B cell (primary cell): ENCODE results near the gene NPY4R2. TPM values are rescaled to one million over a fixed set of nuclear protein-coding genes. Genes with fewer than 3 reads are reported as not detected.
"Not testable (repeated sequence)": the region's sequence is repeated elsewhere in the genome, so short reads cannot be mapped to it uniquely, and the experiment has no call there.

Experiments
- ATAC-seq: fragments of 200-7000 bp; cut with Tn5 transposase; one replicate; pipeline ENCODE4 v1.10.0; 2021; ENCODE audit warnings: low read depth, mild to moderate bottlenecking, moderate number of reproducible peaks, moderate library complexity
- CTCF ChIA-PET: fragments of 350-600 bp; sonication (Branson Sonifier 250); formaldehyde crosslinking; loops from one replicate; lab custom pipeline; 2021; ENCODE audit warnings: antibody characterized with exemption, inconsistent platforms; lab: Charles Lee
- POLR2A ChIA-PET: fragments of 350-600 bp; sonication (Branson Sonifier 250); formaldehyde crosslinking; loops from one replicate; lab custom pipeline; 2021; ENCODE audit warnings: antibody characterized with exemption; lab: Charles Lee
- DNase-seq: peaks from one replicate; pipeline ENCODE4 v3.0.0; 2013
- H2AFZ ChIP-seq: 2 replicates; pipeline ENCODE4 v1.6.1; 2012; ENCODE audit warnings: mild to moderate bottlenecking, low read depth, low read length; ENCODE audit not compliant: insufficient read depth, poor library complexity, severe bottlenecking
- H3K27ac ChIP-seq, 2 donors: 1 replicate in 1 of 2; 2 replicates in 1 of 2; pipeline ENCODE4 v1.5.1; 2012 to 2013; ENCODE audit warnings: low read length in 2 of 2, mild to moderate bottlenecking in 2 of 2, moderate library complexity in 1 of 2
- H3K27me3 ChIP-seq, 4 experiments: fragments of 200-600 bp in 1 of 4; sonication (generic) in 1 of 4; replicated peaks in 1 of 4; 1 replicate in 2 of 4; 2 replicates in 2 of 4; pipeline versions ENCODE4 v1.6.1 to v1.7.0; 2013 to 2016; ENCODE audit warnings: low read length in 3 of 4, mild to moderate bottlenecking in 2 of 4, mixed read lengths in 1 of 4, moderate library complexity in 1 of 4; ENCODE audit not compliant: insufficient read depth in 4 of 4, control insufficient read depth in 3 of 4; ENCODE audit errors: control extremely low read depth in 1 of 4
- H3K36me3 ChIP-seq, 2 experiments: replicated peaks in 1 of 2; 1 replicate in 1 of 2; 2 replicates in 1 of 2; pipeline versions ENCODE4 v1.6.1 to v1.7.1; 2013; ENCODE audit warnings: low read length in 1 of 2; ENCODE audit not compliant: insufficient read depth in 2 of 2, control insufficient read depth in 1 of 2; ENCODE audit errors: control extremely low read depth in 1 of 2, extremely low read depth in 1 of 2
- H3K4me1 ChIP-seq, 2 donors: fragments of 200-600 bp in 1 of 2; sonication (generic) in 1 of 2; 1 replicate in 1 of 2; 2 replicates in 1 of 2; pipeline versions ENCODE4 v1.5.1 to v1.6.1; 2013 to 2017; ENCODE audit warnings: low read length in 2 of 2; ENCODE audit not compliant: control insufficient read depth in 2 of 2, insufficient read depth in 2 of 2
- H3K4me2 ChIP-seq: replicated peaks from 2 replicates; pipeline ENCODE3; 2012; ENCODE audit warnings: mild to moderate bottlenecking, low read depth, low read length; ENCODE audit not compliant: poor library complexity, severe bottlenecking
- H3K4me3 ChIP-seq, 5 experiments: fragments of 200-600 bp in 1 of 5; sonication (generic) in 1 of 5; 1 replicate in 3 of 5; 2 replicates in 2 of 5; pipeline versions ENCODE4 v1.5.1 to v1.7.0; 2011 to 2016; ENCODE audit warnings: low read length in 4 of 5, mild to moderate bottlenecking in 4 of 5, low read depth in 2 of 5, control low read depth in 1 of 5, moderate library complexity in 1 of 5; ENCODE audit not compliant: insufficient read depth in 1 of 5; ENCODE audit errors: control extremely low read depth in 1 of 5, extremely low read depth in 1 of 5
- H3K79me2 ChIP-seq: fragments of 200-600 bp; sonication (generic); one replicate; pipeline ENCODE4 v1.6.0; 2016; ENCODE audit warnings: low read length; ENCODE audit not compliant: control insufficient read depth, insufficient read depth
- H3K9ac ChIP-seq: fragments of 200-600 bp; sonication (generic); 2 replicates; pipeline ENCODE4 v1.6.1; 2017; ENCODE audit warnings: mild to moderate bottlenecking, low read length, moderate library complexity
- H3K9me3 ChIP-seq, 3 donors: one replicate each; pipeline versions ENCODE4 v1.6.1 to v1.7.1; 2013; ENCODE audit warnings: low read length in 2 of 3; ENCODE audit not compliant: control insufficient read depth in 2 of 3, insufficient read depth in 1 of 3; ENCODE audit errors: control extremely low read depth in 1 of 3
- H4K20me1 ChIP-seq: 2 replicates; pipeline ENCODE4 v1.6.0; 2012; ENCODE audit warnings: mild to moderate bottlenecking, low read length; ENCODE audit not compliant: insufficient read depth, control insufficient read depth, poor library complexity, severe bottlenecking
- H3K27ac Mint-ChIP-seq: one replicate; pipeline ENCODE4 v1.8.0; 2021; ENCODE audit warnings: mixed read lengths
- H3K27me3 Mint-ChIP-seq: one replicate; pipeline ENCODE4 v1.8.0; 2021; ENCODE audit warnings: mixed read lengths
- H3K4me1 Mint-ChIP-seq: one replicate; pipeline ENCODE4 v1.8.0; 2021; ENCODE audit warnings: mixed read lengths
- H3K4me3 Mint-ChIP-seq: one replicate; pipeline ENCODE4 v1.8.0; 2021; ENCODE audit warnings: mixed read lengths
- H3K9me3 Mint-ChIP-seq: one replicate; pipeline ENCODE4 v1.8.0; 2022; ENCODE audit warnings: mixed read lengths; ENCODE audit not compliant: insufficient read depth
- WGBS: methylation state at CpG from one replicate; pipeline ENCODE4 v1.1.5; 2013; ENCODE audit warnings: missing lambda C conversion rate; ENCODE audit not compliant: insufficient coverage; 5-methylcytosine and 5-hydroxymethylcytosine counted together
- intact Hi-C: fragments of 100-400 bp; cut with micrococcal nuclease; formaldehyde crosslinking; loops from one replicate; pipeline ENCODE4 v1.10.0; 2022
- polyA plus RNA-seq: library from polyadenylated mRNA; depleted of rRNA; stranded (reverse); fragments of >200 nt; gene quantifications from 2 replicates; pipeline ENCODE4 v1.2.3, GENCODE V29; 2012
- total RNA-seq, 2 donors: library from RNA; stranded (reverse); fragments of 120-200 nt in 1 of 2; gene quantifications; 1 replicate in 1 of 2; 2 replicates in 1 of 2; pipeline versions ENCODE4 v1.2.3 to v1.2.4, GENCODE V29; 2013 to 2022

The NPY4R2 gene
- total and polyA plus RNA-seq, 2 donors (not counting 1 experiment from before 2014, with no cell fraction given): not detected

DNA sequence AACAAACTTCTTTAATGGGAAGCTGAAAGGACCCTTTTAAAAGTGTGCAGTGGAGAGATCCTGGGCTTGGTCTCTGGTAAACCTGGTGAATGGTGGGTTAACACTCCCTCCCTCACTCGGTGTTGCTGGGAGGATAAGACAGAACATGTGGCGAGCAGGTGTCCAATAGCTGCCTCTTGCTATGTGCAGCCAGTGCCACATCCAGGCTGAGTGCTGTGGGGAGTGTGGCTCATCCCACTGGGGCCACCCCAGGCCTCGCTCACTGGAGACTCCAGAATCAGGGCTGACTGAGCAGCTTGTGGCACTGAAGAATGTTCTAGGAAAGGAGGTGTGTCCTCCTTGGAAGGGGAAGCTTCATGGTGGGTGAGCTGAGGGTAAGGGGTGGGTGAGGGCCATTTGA is 51.6 kb downstream of the NPY4R2 start:
- H3K27me3 Mint-ChIP-seq, intact Hi-C loops, H3K27me3 ChIP-seq, H3K4me3 Mint-ChIP-seq, H3K4me1 ChIP-seq, H4K20me1 ChIP-seq, H3K4me3 ChIP-seq, H3K36me3 ChIP-seq, DNase-seq, CTCF ChIA-PET, H3K27ac ChIP-seq, ATAC-seq, POLR2A ChIA-PET, H2AFZ ChIP-seq, H3K27ac Mint-ChIP-seq, H3K9me3 ChIP-seq, H3K9ac ChIP-seq, H3K79me2 ChIP-seq, H3K9me3 Mint-ChIP-seq, H3K4me1 Mint-ChIP-seq, H3K4me2 ChIP-seq: not testable (repeated sequence)
- WGBS: no CpG with 5 or more reads among the region's 3 CpGs

DNA sequence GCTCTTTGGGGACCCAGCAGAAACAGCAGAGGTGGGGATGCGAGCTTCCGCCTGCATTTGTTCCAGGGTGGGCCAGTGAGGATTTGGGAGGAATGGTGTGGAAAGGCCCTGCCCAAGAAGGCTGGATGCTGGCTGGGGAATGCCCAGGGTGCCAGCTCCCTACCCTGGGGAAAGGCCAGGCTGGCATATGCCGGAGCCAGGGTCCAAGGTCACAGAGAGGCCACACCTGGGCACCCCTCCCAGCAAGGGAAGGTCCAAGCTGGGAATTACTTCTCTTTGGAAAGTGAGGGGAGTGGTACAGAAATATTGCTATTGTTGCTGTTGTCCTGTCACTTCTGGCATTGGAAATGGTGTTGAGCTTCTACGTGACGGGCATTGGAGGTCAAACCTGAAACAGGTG is 53.1 kb downstream of the NPY4R2 start:
- ATAC-seq, H3K27me3 Mint-ChIP-seq, CTCF ChIA-PET, H4K20me1 ChIP-seq, H3K9me3 ChIP-seq, H3K36me3 ChIP-seq, H3K27me3 ChIP-seq, H3K79me2 ChIP-seq, intact Hi-C loops, H2AFZ ChIP-seq, POLR2A ChIA-PET, H3K4me1 Mint-ChIP-seq, H3K27ac ChIP-seq, H3K27ac Mint-ChIP-seq, DNase-seq, H3K4me3 Mint-ChIP-seq, H3K4me2 ChIP-seq, H3K9ac ChIP-seq, H3K4me1 ChIP-seq, H3K4me3 ChIP-seq, H3K9me3 Mint-ChIP-seq: not testable (repeated sequence)
- WGBS: no CpG with 5 or more reads among the region's 5 CpGs

DNA sequence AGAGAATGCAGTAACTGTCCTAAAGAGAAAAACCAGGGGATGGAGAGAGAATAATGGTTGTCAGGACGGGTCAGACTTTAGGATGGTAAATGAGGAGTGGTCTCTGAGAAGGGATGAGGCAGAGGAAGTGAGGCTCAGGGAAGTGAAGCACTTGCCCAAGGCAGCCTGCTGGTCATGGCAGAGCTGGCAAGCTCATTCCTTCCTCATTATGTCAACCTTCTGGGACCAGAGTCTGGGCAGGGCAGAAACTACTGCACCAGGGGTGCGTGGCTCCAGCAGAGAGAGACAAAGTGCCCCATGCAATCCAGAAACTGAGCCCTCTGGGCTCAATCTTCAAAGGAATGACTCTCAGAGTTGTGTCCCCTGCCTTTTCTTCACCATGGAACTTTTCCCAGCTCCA is 53.6 kb downstream of the NPY4R2 start:
- H3K27ac Mint-ChIP-seq, H3K4me1 Mint-ChIP-seq, H3K9ac ChIP-seq, H3K27me3 Mint-ChIP-seq, ATAC-seq, H4K20me1 ChIP-seq, H3K9me3 Mint-ChIP-seq, H3K36me3 ChIP-seq, H3K79me2 ChIP-seq, intact Hi-C loops, H3K27ac ChIP-seq, H2AFZ ChIP-seq, H3K4me3 Mint-ChIP-seq, H3K4me3 ChIP-seq, H3K4me2 ChIP-seq, DNase-seq, CTCF ChIA-PET, H3K9me3 ChIP-seq, POLR2A ChIA-PET, H3K4me1 ChIP-seq, H3K27me3 ChIP-seq: not testable (repeated sequence)
- no CpG with 5 or more reads among the region's 2 CpGs for WGBS

Other genes with a start within 250 kb of the NPY4R2 start
- gene SYT15B, start 155.1 kb upstream of the NPY4R2 start, total RNA-seq: not detected in 2 replicates
- 0.04 TPM in 1 of 2 replicates, not detected in the other for gene SYT15B, start 155.1 kb upstream of the NPY4R2 start, polyA plus RNA-seq
- gene FAM25C, start 81.1 kb downstream of the NPY4R2 start, total RNA-seq: not detected in 2 replicates
- gene FAM25C, start 81.1 kb downstream of the NPY4R2 start, polyA plus RNA-seq: not detected in 2 replicates